GM21528 (cell line): ENCODE measurements around the gene CERS5.
"Not testable (repeated sequence)": the region's sequence is repeated elsewhere in the genome, so short reads cannot be mapped to it uniquely, and the experiment has no call there.

ENCODE experiments used
- ATAC-seq: cut with Tn5 transposase; IDR thresholded peaks from one replicate; pipeline ENCODE4 v1.9.1; 2021; ENCODE audit warnings: mild to moderate bottlenecking, moderate library complexity; ENCODE audit not compliant: unreplicated experiment, low FRiP score

Gene CERS5

DNA sequence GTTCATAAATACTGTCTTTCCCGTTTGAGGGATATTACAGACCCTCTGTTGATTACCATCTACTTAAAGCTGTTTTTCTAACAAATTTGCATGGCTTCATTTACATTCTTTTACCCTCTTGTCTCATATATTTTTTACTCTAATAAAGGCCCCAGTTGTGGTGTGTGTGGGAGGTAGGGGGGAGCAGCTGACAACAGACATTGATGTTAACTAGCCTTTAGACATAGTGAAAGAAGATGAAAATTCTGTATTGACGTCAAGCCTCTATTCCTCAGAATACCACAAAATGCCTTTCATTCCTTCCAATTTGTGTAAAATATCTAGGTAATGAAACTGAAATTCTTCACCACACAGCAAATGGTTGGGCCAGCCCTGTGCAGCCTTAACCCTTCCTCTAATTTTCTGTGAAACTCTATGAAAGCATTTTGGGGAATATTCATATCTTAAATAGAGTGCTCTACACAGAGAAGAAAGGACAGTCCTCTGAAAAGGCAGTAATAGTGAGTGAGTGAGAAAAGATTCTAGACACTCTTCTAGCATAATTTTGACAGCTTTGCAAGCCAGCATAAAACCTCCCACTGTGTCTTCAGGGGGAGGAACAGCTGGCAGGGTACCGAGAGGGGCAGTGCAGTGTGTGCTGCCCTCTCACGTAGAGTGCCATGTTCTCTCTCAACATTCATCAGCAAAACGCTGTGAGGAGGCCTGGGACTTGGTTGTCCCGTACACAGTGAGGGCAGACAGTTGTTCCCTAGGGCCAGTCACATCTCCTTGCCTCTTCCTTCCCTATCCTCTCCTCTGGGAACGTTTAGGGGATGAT, 20.1 kb upstream of the CERS5 start:
- no peak for ATAC-seq

DNA sequence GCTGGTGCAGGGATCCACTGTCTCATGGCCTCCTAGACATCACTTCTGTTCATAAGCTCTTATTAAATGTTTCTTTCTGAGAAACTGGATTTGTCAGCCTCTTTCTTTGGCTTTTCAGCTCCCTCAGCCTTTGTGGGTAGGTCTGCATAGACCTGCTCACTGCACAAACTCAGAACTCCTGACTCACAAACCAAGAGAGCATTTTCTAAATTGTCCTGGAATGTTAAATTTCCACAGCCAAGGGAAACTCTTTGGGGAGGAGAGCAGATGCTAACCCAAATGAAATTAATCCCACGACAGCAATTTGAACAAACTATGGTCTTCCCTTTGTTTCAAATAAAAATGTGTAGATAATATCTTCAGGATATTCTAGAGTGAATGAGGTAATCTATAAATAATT, 19.5 kb upstream of the CERS5 start:
- ATAC-seq = no peak

DNA sequence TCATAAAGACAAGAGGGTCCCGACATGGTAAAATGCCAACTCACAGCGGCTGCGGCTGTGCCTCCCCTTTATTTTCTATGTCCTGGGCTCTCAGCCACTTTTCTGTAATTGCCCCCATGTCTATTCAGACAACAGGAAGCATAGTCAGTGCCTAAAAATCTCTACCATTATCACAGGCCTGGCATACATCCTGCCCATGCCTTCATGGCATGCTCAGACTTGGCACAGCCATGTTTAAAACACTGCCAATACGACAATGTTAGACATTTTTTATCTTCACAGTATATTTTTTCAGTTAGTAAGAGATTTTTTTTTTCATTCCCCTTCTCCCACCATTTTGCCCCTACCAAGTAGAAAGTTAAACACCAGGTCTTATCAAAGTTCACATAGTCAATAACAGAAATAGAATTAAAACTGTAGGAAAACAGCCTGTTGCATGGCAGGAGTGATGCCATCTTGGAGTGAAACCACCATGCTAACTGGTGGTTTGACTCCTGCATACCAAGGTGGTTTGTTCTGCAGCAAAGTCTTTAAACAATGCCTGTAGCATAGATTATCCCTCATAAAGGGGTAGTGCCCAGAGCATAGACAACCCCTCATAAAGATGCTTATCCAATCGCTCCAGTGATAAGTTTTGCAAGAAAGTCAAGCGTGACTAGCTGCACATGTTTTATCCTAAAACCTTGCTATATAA, 18.9 kb upstream of the CERS5 start:
- no peak for ATAC-seq

DNA sequence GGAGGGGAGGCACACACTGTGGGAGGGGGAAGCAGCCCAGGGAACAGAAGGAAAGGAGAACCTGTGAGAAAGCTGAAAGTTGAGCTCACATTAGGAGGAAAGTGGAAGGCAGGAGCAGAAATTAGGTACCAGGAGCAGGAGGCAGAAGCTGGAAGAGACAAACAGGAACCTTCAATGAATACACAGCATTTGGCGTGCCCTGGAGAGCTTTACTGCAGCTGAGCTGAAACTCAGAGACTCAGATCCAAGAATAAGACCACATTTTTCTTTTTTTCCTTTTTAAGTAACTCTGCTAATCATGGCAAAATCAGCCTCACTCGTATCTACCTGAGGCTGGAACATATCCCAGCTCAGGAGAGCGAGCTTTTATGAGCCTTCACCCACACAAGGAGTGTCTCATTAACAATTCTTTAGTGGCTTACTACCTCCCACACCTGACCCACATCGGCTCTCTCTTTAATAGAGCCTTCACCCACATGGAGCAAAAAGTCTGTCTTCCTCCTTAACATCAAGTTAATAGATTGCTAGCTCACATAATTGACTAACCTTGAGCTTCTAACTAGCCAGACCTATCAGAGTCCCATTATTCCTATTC, 18.2 kb upstream of the CERS5 start:
- no peak for ATAC-seq

DNA sequence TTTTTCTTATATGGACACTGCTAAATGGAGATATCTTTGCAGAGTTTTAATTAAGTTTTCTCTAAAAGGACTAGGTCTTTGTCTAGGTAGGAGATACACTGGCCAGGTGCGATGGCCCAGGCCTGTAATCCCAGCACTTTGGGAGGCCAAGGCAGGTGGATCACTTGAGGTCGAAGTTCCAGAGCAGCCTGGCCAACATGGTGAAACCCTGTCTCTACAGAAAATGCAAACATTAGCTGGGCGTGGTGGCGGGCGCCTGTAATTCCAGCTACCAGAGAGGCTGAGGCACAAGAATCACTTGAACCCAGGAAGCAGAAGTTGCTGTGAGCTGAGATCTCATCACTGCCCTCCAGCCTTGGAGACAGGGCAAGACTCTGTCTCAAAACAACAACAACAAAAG, 17.1 kb upstream of the CERS5 start:
- ATAC-seq = no peak

DNA sequence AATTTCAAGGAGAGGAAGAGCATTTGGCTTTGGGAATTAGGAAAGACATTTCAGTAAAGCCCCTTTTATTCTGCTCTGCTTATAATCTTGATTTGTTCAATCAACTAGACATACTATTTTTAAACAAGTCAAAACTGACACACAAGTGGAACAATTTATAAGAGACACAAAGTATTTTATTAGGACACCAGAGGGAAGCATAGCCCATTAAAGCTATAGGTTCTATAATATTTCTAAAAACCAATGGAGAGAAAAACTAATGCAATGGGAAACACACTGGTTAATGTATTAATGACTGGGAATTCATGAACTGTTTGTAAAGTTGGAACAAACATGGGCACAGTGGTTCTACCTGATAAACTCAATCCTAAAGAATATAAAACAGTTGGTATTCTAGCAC, 15.3 kb upstream of the CERS5 start:
- no peak for ATAC-seq

DNA sequence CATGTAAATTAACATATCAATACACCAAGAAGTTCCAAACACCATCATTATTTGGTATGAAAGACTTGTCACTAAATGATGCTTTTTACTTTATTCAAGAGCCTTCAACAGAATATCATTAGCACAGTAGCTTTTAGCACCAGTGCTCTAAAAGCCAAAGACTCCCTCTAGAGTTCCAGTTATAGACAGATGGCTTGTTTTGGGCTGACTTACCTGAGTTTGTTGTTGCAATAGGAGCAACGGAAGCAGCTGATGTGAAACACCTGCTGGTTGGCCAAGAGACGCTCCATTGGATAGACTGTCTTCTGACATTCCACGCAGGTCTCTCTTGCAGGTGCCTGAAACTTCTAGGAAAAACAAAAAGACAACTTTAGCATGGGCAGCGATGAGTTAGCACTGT, 14.5 kb upstream of the CERS5 start:
- ATAC-seq = no peak

DNA sequence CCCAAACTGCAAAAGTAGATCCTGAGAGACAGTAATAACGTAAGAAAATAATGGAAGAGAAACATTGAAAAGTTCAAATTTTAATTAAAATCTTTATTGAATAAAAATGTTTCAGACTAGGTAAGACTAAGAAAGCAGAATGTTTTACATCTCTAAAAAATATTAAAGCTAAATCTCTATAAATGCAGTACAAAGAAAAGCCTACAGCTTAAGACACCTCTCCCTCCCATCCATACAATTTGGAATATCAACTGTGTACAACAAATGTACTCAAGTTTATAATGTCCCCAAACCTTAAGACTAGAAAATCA, 8.5 kb upstream of the CERS5 start:
- no peak for ATAC-seq

DNA sequence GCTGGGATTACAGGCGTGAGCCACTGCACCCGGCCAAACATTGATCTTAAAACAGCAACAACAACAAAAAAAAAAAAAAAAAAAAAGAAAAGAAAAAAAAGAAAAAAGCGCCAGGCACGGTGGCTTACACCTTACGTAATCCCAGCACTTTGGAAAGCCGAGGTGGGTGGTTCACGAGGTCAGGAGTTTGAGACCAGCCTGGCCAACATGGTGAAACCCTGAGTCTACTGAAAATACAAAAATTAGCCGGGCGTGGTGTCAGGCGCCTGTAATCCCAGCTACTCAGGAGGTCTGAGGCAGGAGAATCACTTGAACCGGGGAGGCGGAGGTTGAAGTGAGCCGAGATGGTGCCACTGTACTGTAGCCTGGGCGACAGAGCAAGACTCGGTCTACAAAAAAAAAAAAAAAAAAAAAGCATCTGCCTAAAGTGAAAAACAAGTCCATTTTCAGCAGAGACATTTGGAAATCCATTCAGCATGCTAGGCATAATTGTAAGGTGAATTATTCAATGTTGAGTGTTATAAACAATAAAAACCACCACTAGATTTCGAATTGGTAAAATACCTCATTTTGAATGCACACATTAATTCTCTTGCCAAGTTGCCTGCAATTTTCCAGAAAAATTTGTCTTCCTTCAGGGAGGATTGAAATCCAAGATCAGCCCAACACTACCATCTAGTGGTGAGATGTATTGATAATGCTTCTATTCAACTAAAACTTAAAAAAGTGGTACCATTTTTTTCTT, 8.0 kb upstream of the CERS5 start:
- no peak for ATAC-seq

DNA sequence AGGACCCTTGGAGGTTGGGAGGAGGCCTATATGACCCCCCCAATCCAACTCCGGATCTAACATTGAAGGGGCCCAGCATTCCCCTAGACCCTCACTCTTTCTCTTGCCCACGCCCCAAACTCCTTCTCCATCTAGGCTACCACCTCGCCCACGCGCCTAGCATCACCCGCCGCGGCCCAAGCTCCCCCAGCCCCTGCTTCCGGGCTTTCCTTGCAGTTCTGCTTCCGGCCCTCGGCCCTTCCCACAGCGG, 445 bp downstream of the CERS5 start:
- peak; percentile 48 for ATAC-seq

DNA sequence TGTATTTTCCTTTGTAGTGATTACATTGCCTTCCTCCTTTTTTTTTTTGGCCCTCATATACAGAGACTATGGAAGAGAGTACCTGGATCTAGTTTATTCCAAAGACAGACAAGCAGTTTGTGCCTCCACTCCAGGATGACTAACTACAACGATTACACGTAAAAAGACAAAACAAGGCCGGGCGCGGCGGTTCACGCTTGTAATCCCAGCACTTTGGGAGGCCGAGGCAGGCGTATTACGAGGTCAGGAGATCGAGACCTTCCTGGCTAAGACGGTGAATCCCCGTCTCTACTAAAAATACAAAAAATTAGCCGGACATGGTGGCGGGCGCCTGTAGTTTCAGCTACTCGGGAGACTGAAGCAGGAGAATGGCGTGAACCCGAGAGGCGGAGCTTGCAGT, 2.2 kb downstream of the CERS5 start:
- no peak for ATAC-seq

DNA sequence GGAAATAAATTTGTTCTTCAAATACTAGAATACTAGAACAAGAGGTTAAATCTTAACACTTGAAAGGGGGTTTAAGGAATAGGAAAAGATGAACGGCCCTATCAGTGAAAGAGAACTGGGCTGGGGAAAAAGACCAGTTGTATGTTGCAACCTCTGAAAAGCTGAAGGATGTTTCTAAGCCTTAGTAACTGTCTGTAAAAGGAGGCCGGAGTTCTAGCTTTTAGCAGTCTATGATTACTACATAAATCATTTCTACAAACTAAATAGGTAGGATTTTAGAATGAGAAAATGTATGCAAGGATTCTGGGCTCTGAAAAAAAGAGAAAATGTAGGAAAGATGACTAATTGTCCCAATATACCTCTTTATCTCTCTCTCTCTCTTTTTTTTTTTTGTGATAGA, 4.9 kb downstream of the CERS5 start:
- ATAC-seq = no peak

DNA sequence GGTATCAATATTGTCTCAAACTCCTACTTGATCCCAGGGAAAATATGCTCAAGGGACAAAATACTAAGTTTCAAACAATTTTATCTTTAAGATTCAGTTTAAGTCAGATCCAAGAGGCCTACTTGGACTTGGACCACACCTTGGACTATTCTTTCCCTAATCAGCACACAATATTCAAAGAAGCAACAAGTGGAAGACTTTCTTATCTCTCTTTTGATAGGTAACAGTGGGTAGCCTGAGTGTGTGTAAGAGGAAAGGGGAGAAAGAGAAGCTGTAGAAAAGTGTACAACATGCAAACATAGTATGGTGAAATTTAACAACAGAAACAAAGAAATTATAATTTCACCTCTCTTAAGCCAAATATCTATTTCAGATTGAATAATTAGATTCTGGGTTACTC, 6.5 kb downstream of the CERS5 start:
- no peak for ATAC-seq

DNA sequence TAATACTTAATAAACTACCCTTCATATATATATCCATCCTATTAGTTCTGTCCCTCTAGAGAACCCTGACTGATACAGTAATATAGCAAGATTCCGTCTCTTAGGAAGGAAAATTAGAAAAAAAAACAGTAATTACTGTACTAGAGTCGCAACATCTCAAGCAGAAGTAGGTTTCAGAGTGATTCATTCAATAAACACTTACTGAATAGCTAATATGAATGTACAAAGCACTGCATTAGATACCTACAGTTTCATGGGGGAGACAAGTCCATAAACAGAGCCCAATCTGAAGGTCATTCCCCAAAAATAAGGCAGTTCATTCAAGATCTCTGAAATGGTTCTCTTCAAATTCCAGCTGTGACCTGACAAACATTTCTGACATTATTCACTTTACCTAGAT, 9.9 kb downstream of the CERS5 start:
- no peak for ATAC-seq

DNA sequence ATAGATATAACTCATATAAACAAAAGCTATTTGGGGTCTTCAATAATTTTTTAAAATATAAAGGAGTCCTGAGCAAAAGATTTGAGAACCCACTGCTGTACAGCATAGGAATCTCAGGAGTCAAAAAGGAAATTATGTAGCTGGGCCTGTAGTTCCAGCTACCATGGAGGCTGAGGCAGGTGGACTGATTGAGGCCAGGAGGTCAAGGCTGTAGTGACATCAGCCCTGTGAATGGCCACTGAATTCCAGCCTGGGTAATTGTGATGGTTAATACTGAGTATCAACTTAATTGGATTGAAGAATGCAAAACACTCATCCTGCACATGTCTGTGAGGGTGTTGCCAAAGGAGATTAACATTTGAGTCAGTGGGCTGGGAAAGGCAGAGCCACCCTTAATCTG, 10.5 kb downstream of the CERS5 start:
- ATAC-seq = no peak

DNA sequence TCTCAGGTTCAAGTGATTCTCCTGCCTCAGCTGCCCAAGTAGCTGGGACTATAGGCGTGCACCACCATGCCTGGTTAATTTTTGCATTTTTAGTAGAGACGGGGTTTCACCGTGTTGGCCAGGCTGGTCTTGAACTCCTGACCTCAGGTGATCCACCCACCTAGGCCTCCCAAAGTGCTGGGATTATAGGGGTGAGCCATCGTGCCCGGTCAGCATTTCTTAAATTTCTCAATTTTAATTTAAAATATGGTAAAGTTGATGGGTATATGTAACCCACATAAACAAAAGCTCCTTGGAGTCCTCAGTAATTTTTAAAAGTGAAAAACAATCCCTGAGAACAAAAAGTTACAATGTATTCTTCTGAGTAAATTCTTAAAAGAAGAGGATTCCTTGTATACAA, 12.2 kb downstream of the CERS5 start:
- ATAC-seq = not testable (repeated sequence)

DNA sequence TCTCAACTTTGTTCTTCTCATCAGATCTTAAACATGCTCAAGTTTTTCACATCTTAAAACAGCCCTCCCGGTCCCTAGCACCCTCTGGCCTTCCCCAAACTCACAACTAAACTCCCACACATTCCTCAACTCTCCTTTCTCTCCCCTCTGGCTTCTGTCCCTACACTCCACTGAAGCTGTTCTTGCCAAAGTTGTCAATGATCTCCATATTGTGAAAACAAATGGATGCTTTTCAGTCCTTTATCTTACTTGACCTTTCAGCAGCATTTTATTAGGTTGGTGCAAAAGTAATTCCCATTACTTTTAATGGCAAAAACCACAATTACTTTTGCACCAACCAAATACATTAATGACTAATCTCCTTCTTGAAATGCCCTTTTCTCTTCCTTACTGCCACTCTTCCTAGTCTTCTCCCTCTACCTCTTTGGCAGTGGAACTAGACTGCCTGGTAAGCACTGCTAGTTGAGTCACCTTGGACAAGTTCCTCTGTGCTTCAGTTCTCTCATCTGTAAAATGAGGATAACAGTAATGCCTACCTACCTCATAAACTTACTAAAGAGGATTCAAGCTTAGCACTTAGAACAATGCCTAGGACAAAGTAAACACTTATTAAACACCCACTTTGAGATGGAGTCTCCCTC, 16.0 kb downstream of the CERS5 start:
- no peak for ATAC-seq

DNA sequence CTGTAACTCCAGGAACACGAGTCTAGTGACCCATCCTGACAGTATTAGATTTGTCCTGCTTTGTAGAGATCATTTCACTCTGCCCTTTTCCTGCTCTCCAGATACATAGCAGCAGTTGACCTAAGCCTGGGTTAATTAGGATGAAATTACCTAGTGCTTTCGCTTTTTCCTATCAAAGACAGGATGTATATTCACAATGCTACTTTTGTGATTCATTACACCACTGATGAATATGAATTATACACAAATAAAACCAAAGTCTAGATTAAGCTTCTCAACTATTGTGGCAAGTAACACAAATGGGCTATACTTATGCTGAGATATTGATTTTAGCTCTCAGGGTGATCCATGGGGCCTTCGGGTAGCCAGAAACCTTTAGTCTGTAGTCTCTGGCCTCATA, 17.9 kb downstream of the CERS5 start:
- no peak for ATAC-seq

DNA sequence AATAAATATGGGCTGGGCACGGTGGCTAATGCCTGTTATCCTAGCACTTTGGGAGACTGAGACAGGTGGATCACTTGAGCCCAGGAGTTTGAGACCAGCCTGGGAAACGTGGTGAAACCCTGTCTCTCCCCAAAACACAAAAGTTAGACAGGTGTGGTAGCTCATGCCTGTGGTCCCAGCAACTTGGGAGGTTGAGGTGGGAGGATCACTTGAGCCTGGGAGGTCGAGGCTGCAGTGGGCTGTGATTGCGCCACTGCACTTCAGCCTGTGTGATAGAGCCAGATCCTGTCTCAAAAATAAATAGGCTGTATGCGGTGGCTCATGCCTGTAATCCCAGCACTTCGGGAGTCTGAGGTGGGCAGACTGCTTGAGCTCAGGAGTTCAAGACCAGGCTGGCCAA, 19.2 kb downstream of the CERS5 start:
- not testable (repeated sequence) for ATAC-seq

DNA sequence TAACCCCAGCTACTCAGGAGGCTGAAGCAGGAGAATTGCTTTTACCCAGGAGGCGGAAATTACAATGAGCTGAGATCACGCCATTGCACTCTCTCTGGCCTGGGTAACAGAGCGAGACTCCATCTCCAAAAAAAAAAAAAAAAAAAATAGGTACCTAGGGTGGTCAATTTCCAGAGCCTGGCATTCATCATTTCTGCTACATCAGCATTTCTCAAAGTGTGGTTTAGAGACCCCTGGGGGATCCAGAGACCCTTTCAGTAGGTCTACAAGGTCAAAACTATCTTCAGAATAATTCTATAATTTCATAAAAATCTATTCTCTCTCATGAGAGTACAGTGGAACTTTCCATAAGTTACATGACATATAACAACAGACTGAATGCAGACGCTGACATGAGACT, 19.9 kb downstream of the CERS5 start:
- no peak for ATAC-seq

DNA sequence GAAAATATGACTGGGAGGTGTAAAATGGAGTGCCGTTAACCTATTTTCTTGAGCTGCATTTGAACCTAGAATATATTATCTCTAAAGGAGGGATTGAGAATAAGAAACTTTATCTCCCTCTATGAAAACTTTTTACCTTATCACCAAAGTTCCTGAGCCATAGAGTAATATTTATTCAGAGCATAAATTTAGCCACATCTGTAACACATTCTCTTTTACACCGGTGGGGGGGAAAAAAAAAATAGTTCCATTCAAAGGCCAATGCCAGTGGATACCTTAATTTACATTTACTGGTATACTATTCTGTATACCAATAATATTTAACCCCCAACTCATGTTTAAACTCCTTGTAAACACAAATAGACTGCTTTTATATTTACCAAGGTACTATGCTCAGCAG, 21.7 kb downstream of the CERS5 start:
- no peak for ATAC-seq
